CD14-positive monocyte (primary cell): ENCODE data around the gene SCYL1. TPM values are rescaled to one million over a fixed set of nuclear protein-coding genes. Genes with fewer than 3 reads are reported as not detected.

Experiments used
- DNase-seq, 3 donors: peaks; one replicate each; pipeline ENCODE4 v3.0.0-alpha.2; 2011 to 2022
- H2AFZ ChIP-seq: 2 replicates; pipeline ENCODE4 v1.6.0; 2012; ENCODE audit warnings: mild to moderate bottlenecking, low read depth, low read length, inconsistent platforms; ENCODE audit not compliant: insufficient read depth, poor library complexity, severe bottlenecking
- H3K27ac ChIP-seq, 2 donors: 1 replicate in 1 of 2; 2 replicates in 1 of 2; pipeline ENCODE4 v1.5.1; 2012 to 2013; ENCODE audit warnings: low read length in 2 of 2, control low read depth in 1 of 2, inconsistent platforms in 1 of 2, low read depth in 1 of 2, mild to moderate bottlenecking in 1 of 2
- H3K27me3 ChIP-seq, 2 donors: one replicate each; pipeline versions ENCODE4 v1.6.0 to v1.6.1; 2011 to 2013; ENCODE audit warnings: low read length in 2 of 2; ENCODE audit not compliant: control insufficient read depth in 2 of 2, insufficient read depth in 2 of 2
- H3K36me3 ChIP-seq, 2 donors: replicated peaks in 1 of 2; 1 replicate in 1 of 2; 2 replicates in 1 of 2; pipeline versions ENCODE4 v1.5.1 to v1.6.1; 2012 to 2013; ENCODE audit warnings: low read length in 2 of 2, control low read depth in 1 of 2, inconsistent platforms in 1 of 2, mild to moderate bottlenecking in 1 of 2; ENCODE audit not compliant: insufficient read depth in 2 of 2, control insufficient read depth in 1 of 2
- H3K4me1 ChIP-seq, 2 donors: 1 replicate in 1 of 2; 2 replicates in 1 of 2; pipeline versions ENCODE4 v1.5.1 to v1.6.1; 2012 to 2013; ENCODE audit warnings: low read length in 2 of 2, control low read depth in 1 of 2, inconsistent platforms in 1 of 2, mild to moderate bottlenecking in 1 of 2, moderate library complexity in 1 of 2; ENCODE audit not compliant: insufficient read depth in 2 of 2, control insufficient read depth in 1 of 2
- H3K4me2 ChIP-seq: replicated peaks from 2 replicates; pipeline ENCODE3; 2012; ENCODE audit warnings: low read length, moderate library complexity, mild to moderate bottlenecking; ENCODE audit not compliant: poor library complexity, severe bottlenecking; ENCODE audit errors: extremely low read depth
- H3K4me3 ChIP-seq, 3 experiments: fragments of 200-600 bp in 1 of 3; sonication (generic) in 1 of 3; replicated peaks in 1 of 3; 1 replicate in 2 of 3; 2 replicates in 1 of 3; pipeline ENCODE4 v1.5.1; 2011 to 2013; ENCODE audit warnings: low read length in 3 of 3, mild to moderate bottlenecking in 3 of 3, control low read depth in 2 of 3, low read depth in 2 of 3, inconsistent platforms in 1 of 3, moderate library complexity in 1 of 3
- H3K79me2 ChIP-seq: 2 replicates; pipeline ENCODE4 v1.6.0; 2012; ENCODE audit warnings: mild to moderate bottlenecking, control low read depth, inconsistent platforms, low read length, moderate library complexity; ENCODE audit not compliant: insufficient read depth
- H3K9ac ChIP-seq: 2 replicates; pipeline ENCODE4 v1.6.0; 2017; ENCODE audit warnings: low read length, mild to moderate bottlenecking; ENCODE audit not compliant: insufficient read depth, poor library complexity, severe bottlenecking
- H3K9me3 ChIP-seq, 2 donors: replicated peaks in 1 of 2; 1 replicate in 1 of 2; 2 replicates in 1 of 2; pipeline versions ENCODE4 v1.5.1 to v1.6.1; 2012 to 2013; ENCODE audit warnings: low read length in 2 of 2, control low read depth in 1 of 2; ENCODE audit not compliant: control insufficient read depth in 1 of 2, insufficient read depth in 1 of 2
- H4K20me1 ChIP-seq: 2 replicates; pipeline ENCODE4 v1.6.0; 2012; ENCODE audit warnings: mild to moderate bottlenecking, low read length, control low read depth, moderate library complexity; ENCODE audit not compliant: insufficient read depth
- H3K27ac Mint-ChIP-seq, 7 donors: one replicate each; pipeline ENCODE4 v1.8.0; 2020; ENCODE audit warnings: mild to moderate bottlenecking in 7 of 7, mixed read lengths in 7 of 7, moderate library complexity in 6 of 7, inconsistent platforms in 2 of 7
- H3K27me3 Mint-ChIP-seq, 3 donors: one replicate each; pipeline ENCODE4 v1.8.0; 2021 to 2022; ENCODE audit warnings: low read depth in 3 of 3, mild to moderate bottlenecking in 3 of 3, mixed read lengths in 3 of 3, moderate library complexity in 3 of 3, inconsistent platforms in 1 of 3
- H3K36me3 Mint-ChIP-seq, 2 donors: one replicate each; pipeline ENCODE4 v1.8.0; 2020; ENCODE audit warnings: mixed read lengths in 2 of 2, inconsistent platforms in 1 of 2, mild to moderate bottlenecking in 1 of 2
- H3K4me1 Mint-ChIP-seq: one replicate; pipeline ENCODE4 v1.8.0; 2020; ENCODE audit warnings: mild to moderate bottlenecking, mixed read lengths
- H3K4me3 Mint-ChIP-seq, 2 donors: one replicate each; pipeline ENCODE4 v1.8.0; 2020; ENCODE audit warnings: mild to moderate bottlenecking in 2 of 2, mixed read lengths in 2 of 2, moderate library complexity in 1 of 2
- H3K9me3 Mint-ChIP-seq, 7 donors: one replicate each; pipeline ENCODE4 v1.8.0; 2020 to 2022; ENCODE audit warnings: mixed read lengths in 7 of 7, mild to moderate bottlenecking in 6 of 7, moderate library complexity in 6 of 7, inconsistent platforms in 2 of 7
- CTCF ChIP-seq: fragments of 200-600 bp; IDR thresholded peaks from one replicate; pipeline ENCODE4 v1.8.0; 2022; ENCODE audit warnings: antibody characterized with exemption, mild to moderate bottlenecking
- WGBS: methylation state at CpG from one replicate; pipeline ENCODE4 v1.1.5; 2013; ENCODE audit warnings: missing lambda C conversion rate; ENCODE audit not compliant: insufficient coverage; 5-methylcytosine and 5-hydroxymethylcytosine counted together
- intact Hi-C, 2 donors: fragments of 100-400 bp; cut with micrococcal nuclease; formaldehyde crosslinking; loops; one replicate each; pipeline versions ENCODE4 v1.15.0 to v1.15.1; 2023
- polyA plus RNA-seq, 3 donors: library from polyadenylated mRNA; depleted of rRNA in 1 of 3; unstranded in 2 of 3; stranded (reverse) in 1 of 3; fragments of 300-500 nt in 2 of 3; fragments of >200 nt in 1 of 3; fragmentation: Illumina TruSeq in 2 of 3; gene quantifications; 1 replicate in 2 of 3; 2 replicates in 1 of 3; pipeline ENCODE4 v1.2.3, GENCODE V29; 2012 to 2021
- small RNA-seq: library from RNA; depleted of rRNA; stranded (forward); fragments of <200 nt; gene quantifications from one replicate; pipeline ENCODE3, GENCODE V24; 2012; ENCODE audit warnings: low read depth; ENCODE audit not compliant: insufficient read length

Gene SCYL1
- polyA plus RNA-seq, 3 donors = 18.6 to 71.6 (median 29.7) TPM

- no peak overlapping the region for H2AFZ ChIP-seq
- H3K27me3 ChIP-seq = no peaks in the 10 kb centered on the region
- 63% methylated on average over 4 of the region's 4 CpGs for WGBS
- peaks cover 0 to 2% (median 0%) of the 10 kb centered on the region in 3 donors for H3K27me3 Mint-ChIP-seq
- DNase-seq = no peak
- peaks cover 60% of the 10 kb centered on the region for H3K4me1 Mint-ChIP-seq
- no peak for TF ChIP-seq CTCF
- peak overlapping the region; percentile 82 for H3K4me2 ChIP-seq
- H3K79me2 ChIP-seq = peaks cover 82% of the 10 kb centered on the region
- peaks cover 97% of the 10 kb centered on the region for H4K20me1 ChIP-seq
- H3K9me3 Mint-ChIP-seq = no peaks in the 10 kb centered on the region
- no peaks in the 10 kb centered on the region for H3K9me3 ChIP-seq
- peaks cover 44 to 61% of the 10 kb centered on the region in 2 donors for H3K4me1 ChIP-seq
- peaks cover 60 to 79% of the 10 kb centered on the region in 2 donors for H3K36me3 Mint-ChIP-seq
- peak overlapping the region; percentile 73 to 87 for H3K4me3 Mint-ChIP-seq
- peak overlapping the region; percentile 51 for H3K9ac ChIP-seq
- intact Hi-C loops = no loop called here
- peak overlapping the region in 2 of 3 experiments; percentile 30 to 74 for H3K4me3 ChIP-seq
- peak overlapping the region; percentile 86 to 89 for H3K27ac ChIP-seq
- peak overlapping the region; percentile 91 to 98 (median 95) for H3K27ac Mint-ChIP-seq
- peaks cover 65 to 71% of the 10 kb centered on the region in 2 donors for H3K36me3 ChIP-seq
Observed at GRCh38 chr11:65586247-65586630, 61.4 kb downstream of the SCYL1 start.

DNA sequence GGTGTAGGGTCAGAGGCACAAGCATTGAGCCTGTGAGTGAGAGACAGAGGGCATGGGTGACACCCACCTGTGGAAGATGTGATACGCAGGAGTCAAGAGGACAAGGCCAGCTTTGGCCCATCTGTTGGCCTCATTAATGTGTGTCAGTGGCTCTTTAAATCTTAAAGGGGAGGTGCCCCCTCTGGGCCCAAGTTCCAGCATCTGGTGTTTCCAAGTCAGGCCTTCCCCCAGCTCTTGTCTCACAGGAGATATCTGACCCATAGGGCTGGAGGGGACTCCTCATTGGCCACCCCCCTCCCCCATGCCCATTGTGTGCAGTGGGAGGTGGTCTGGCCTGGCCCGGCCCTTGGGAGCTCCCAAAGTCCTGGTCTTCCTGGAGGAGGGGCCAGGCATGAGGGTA, 61.8 kb downstream of the SCYL1 start:
- Histone ChIP-seq H4K20me1 (peaks cover 97% of the 10 kb centered on the region), H3K4me1 (peaks cover 44 to 61% of the 10 kb centered on the region in 2 donors), H2AFZ (no peak overlapping the region), H3K79me2 (peaks cover 78% of the 10 kb centered on the region), H3K4me3 (peak overlapping the region; percentile 7 to 74 (median 30)), H3K9ac (peak overlapping the region; percentile 51), H3K4me2 (peak overlapping the region; percentile 82), H3K36me3 (peaks cover 64 to 70% of the 10 kb centered on the region in 2 donors), H3K27ac (peak overlapping the region; percentile 86 to 89), H3K9me3 (no peaks in the 10 kb centered on the region), H3K27me3 (no peaks in the 10 kb centered on the region)
- Mint-ChIP-seq H3K9me3 (no peaks in the 10 kb centered on the region), H3K27me3 (peaks cover 0 to 2% (median 0%) of the 10 kb centered on the region in 3 donors), H3K27ac (peak overlapping the region; percentile 91 to 98 (median 95)), H3K4me1 (peaks cover 62% of the 10 kb centered on the region), H3K36me3 (peaks cover 60 to 79% of the 10 kb centered on the region in 2 donors), H3K4me3 (peak overlapping the region; percentile 73 to 87)
- intact Hi-C loops = no loop called here
- no peak for DNase-seq
- TF ChIP-seq CTCF = no peak
- 74% methylated on average over 2 of the region's 2 CpGs for WGBS

Small RNA genes within 50 kb of the gene (small RNA-seq; reads per million reads assigned to genes)
- gene AP001362.1 = not detected
- not detected for gene RF01684

Other genes with a start within 250 kb of the SCYL1 start
- 10 to 100 TPM in 2 of 3 donors, 1 to 10 TPM in 1; 5.4 to 15.6 (median 10.1) TPM for gene CDC42EP2, start 210.2 kb upstream of the SCYL1 start, polyA plus RNA-seq
- gene DPF2, start 191.2 kb upstream of the SCYL1 start, polyA plus RNA-seq = 10 to 100 TPM; 35.7 to 39.0 (median 35.9) TPM
- gene TIGD3, start 170.3 kb upstream of the SCYL1 start, polyA plus RNA-seq = 1 to 10 TPM; 1.7 to 3.7 (median 2.8) TPM
- 10 to 100 TPM in 1 of 3 donors, 1 to 10 TPM in 2; 3.7 to 11.3 (median 4.1) TPM for gene SLC25A45, start 142.4 kb upstream of the SCYL1 start, polyA plus RNA-seq
- 10 to 100 TPM; 33.7 to 41.2 (median 35.4) TPM for gene FRMD8, start 138.4 kb upstream of the SCYL1 start, polyA plus RNA-seq
- 100 to 1,000 TPM in 1 of 3 donors, 1 to 10 TPM in 1, under 1 TPM in 1; 0.90 to 293 (median 1.3) TPM for gene NEAT1, start 102.3 kb upstream of the SCYL1 start, polyA plus RNA-seq
- 100 to 1,000 TPM; 263 to 815 (median 554) TPM for gene MALAT1, start 26.0 kb upstream of the SCYL1 start, polyA plus RNA-seq
- gene LTBP3, start 33.3 kb downstream of the SCYL1 start, polyA plus RNA-seq = 10 to 100 TPM in 1 of 3 donors, 1 to 10 TPM in 2; 3.4 to 19.4 (median 4.6) TPM
- 10 to 100 TPM; 48.5 to 65.1 (median 56.2) TPM for gene ZNRD2, start 45.4 kb downstream of the SCYL1 start, polyA plus RNA-seq
- gene FAM89B, start 47.5 kb downstream of the SCYL1 start, polyA plus RNA-seq = 100 to 1,000 TPM in 1 of 3 donors, 10 to 100 TPM in 2; 51.3 to 139 (median 70.8) TPM
- 100 to 1,000 TPM in 1 of 3 donors, 10 to 100 TPM in 2; 29.6 to 507 (median 42.6) TPM for gene EHBP1L1, start 51.0 kb downstream of the SCYL1 start, polyA plus RNA-seq
- 1 to 10 TPM in 1 of 3 donors, not detected in 2; 4.3 TPM for gene KCNK7, start 70.7 kb downstream of the SCYL1 start, polyA plus RNA-seq
- gene MAP3K11, start 89.1 kb downstream of the SCYL1 start, polyA plus RNA-seq = 100 to 1,000 TPM in 1 of 3 donors, 10 to 100 TPM in 2; 20.8 to 116 (median 32.0) TPM
- 10 to 100 TPM in 1 of 3 donors, 1 to 10 TPM in 1, under 1 TPM in 1; 0.58 to 36.4 (median 1.7) TPM for gene PCNX3, start 90.7 kb downstream of the SCYL1 start, polyA plus RNA-seq
- gene SIPA1, start 113.0 kb downstream of the SCYL1 start, polyA plus RNA-seq = 100 to 1,000 TPM in 1 of 3 donors, 10 to 100 TPM in 2; 83.4 to 110 (median 86.5) TPM
- 10 to 100 TPM; 21.3 to 67.9 (median 30.9) TPM for gene RELA, start 137.8 kb downstream of the SCYL1 start, polyA plus RNA-seq
- gene KAT5, start 187.2 kb downstream of the SCYL1 start, polyA plus RNA-seq = 10 to 100 TPM; 32.5 to 48.7 (median 33.1) TPM
- 100 to 1,000 TPM in 1 of 3 donors, 10 to 100 TPM in 2; 33.3 to 131 (median 95.2) TPM for gene RNASEH2C, start 195.7 kb downstream of the SCYL1 start, polyA plus RNA-seq